HG03139 (cell line): ENCODE measurements around the gene SENP1.
"Not testable (repeated sequence)": the region's sequence is repeated elsewhere in the genome, so short reads cannot be mapped to it uniquely, and the experiment has no call there.

Experiments
- ATAC-seq: cut with Tn5 transposase; IDR thresholded peaks from one replicate; pipeline ENCODE4 v1.9.1; 2021; ENCODE audit not compliant: unreplicated experiment

Gene SENP1

GRCh38 chr12:48115957-48116356 lies 10.1 kb upstream of the SENP1 start:
- ATAC-seq: no peak

GRCh38 chr12:48111312-48111693 lies 5.4 kb upstream of the SENP1 start:
- ATAC-seq: not testable (repeated sequence)

- no peak for ATAC-seq
Observed at GRCh38 chr12:48110691-48111311, 4.9 kb upstream of the SENP1 start.

- no peak for ATAC-seq
Observed at GRCh38 chr12:48109424-48109823, 3.5 kb upstream of the SENP1 start.

GRCh38 chr12:48106681-48107613 lies 1.1 kb upstream of the SENP1 start:
- ATAC-seq: no peak

- peak; percentile 17 for ATAC-seq
Observed at GRCh38 chr12:48105321-48105866, 485 bp downstream of the SENP1 start.

- no peak for ATAC-seq
Observed at GRCh38 chr12:48104531-48104930, 1.3 kb downstream of the SENP1 start.

- no peak for ATAC-seq
Observed at GRCh38 chr12:48092611-48093010, 13.3 kb downstream of the SENP1 start.

GRCh38 chr12:48086327-48086726 lies 19.6 kb downstream of the SENP1 start:
- no peak for ATAC-seq

- no peak for ATAC-seq
Observed at GRCh38 chr12:48084841-48085460, 20.9 kb downstream of the SENP1 start.

GRCh38 chr12:48084066-48084465 lies 21.8 kb downstream of the SENP1 start:
- ATAC-seq: no peak

GRCh38 chr12:48080821-48081220 lies 25.1 kb downstream of the SENP1 start:
- no peak for ATAC-seq

- no peak for ATAC-seq
Observed at GRCh38 chr12:48080285-48080684, 25.6 kb downstream of the SENP1 start.

- no peak for ATAC-seq
Observed at GRCh38 chr12:48078901-48079300, 27.0 kb downstream of the SENP1 start.

- no peak for ATAC-seq
Observed at GRCh38 chr12:48077111-48077510, 28.8 kb downstream of the SENP1 start.

GRCh38 chr12:48075832-48076231 lies 30.0 kb downstream of the SENP1 start:
- no peak for ATAC-seq

- no peak for ATAC-seq
Observed at GRCh38 chr12:48074266-48074665, 31.6 kb downstream of the SENP1 start.

- ATAC-seq: no peak
Observed at GRCh38 chr12:48072266-48072665, 33.6 kb downstream of the SENP1 start.

- ATAC-seq: no peak
Observed at GRCh38 chr12:48071808-48072207, 34.1 kb downstream of the SENP1 start.

- no peak for ATAC-seq
Observed at GRCh38 chr12:48070731-48071130, 35.1 kb downstream of the SENP1 start.

GRCh38 chr12:48070033-48070432 lies 35.8 kb downstream of the SENP1 start:
- no peak for ATAC-seq

GRCh38 chr12:48069241-48069640 lies 36.6 kb downstream of the SENP1 start:
- ATAC-seq: no peak
